ENCODE data around the gene GRM2. TPM values are rescaled to one million over a fixed set of nuclear protein-coding genes. Genes with fewer than 3 reads are reported as not detected.

Gene GRM2
- not detected for polyA plus RNA-seq

GRCh38 chr3:51706788-51707731 lies at the start of gene GRM2:
Gene GRM2, plus strand, starts transcription at chr3:51707068. Its CDS starts 1,916 bp downstream, at chr3:51708984.
- Mint-ChIP-seq H3K27ac (peak within 1 kb of the TSS in 1 of 3 donors; percentile 28), H3K27me3 (no peaks in the 10 kb centered on the region), H3K9me3 (no peaks in the 10 kb centered on the region), H3K4me3 (peak within 1 kb of the TSS in 1 of 4 donors; percentile 76), H3K4me1 (peaks cover 0 to 4% (median 0%) of the 10 kb centered on the region in 3 donors), H3K36me3 (peaks cover 2% of the 10 kb centered on the region)

GRCh38 chr3:51657234-51657633 lies 49.6 kb upstream of the GRM2 start:
- Mint-ChIP-seq H3K9me3 (peaks cover 0 to 4% (median 0%) of the 10 kb centered on the region in 3 donors), H3K4me1 (no peaks in the 10 kb centered on the region), H3K27me3 (no peaks in the 10 kb centered on the region), H3K36me3 (peaks cover 14% of the 10 kb centered on the region), H3K4me3 (no peak overlapping the region), H3K27ac (no peak overlapping the region)

GRCh38 chr3:51659942-51660341 lies 46.9 kb upstream of the GRM2 start:
- Mint-ChIP-seq H3K9me3 (no peaks in the 10 kb centered on the region), H3K36me3 (peaks cover 16% of the 10 kb centered on the region), H3K27ac (no peak overlapping the region), H3K4me1 (no peaks in the 10 kb centered on the region), H3K27me3 (no peaks in the 10 kb centered on the region), H3K4me3 (no peak overlapping the region)

GRCh38 chr3:51662456-51662855 lies 44.4 kb upstream of the GRM2 start:
- H3K27me3 Mint-ChIP-seq: no peaks in the 10 kb centered on the region
- H3K4me1 Mint-ChIP-seq: no peaks in the 10 kb centered on the region
- no peaks in the 10 kb centered on the region for H3K9me3 Mint-ChIP-seq
- H3K4me3 Mint-ChIP-seq: no peak overlapping the region
- H3K27ac Mint-ChIP-seq: no peak overlapping the region
- peaks cover 13% of the 10 kb centered on the region for H3K36me3 Mint-ChIP-seq

- Mint-ChIP-seq H3K9me3 (no peaks in the 10 kb centered on the region), H3K36me3 (peaks cover 2% of the 10 kb centered on the region), H3K4me1 (peaks cover 22 to 28% (median 25%) of the 10 kb centered on the region in 3 donors), H3K4me3 (peak overlapping the region in 2 of 4 donors; percentile 67 to 85), H3K27ac (peak overlapping the region in 1 of 3 donors; percentile 91), H3K27me3 (no peaks in the 10 kb centered on the region)
Measured at GRCh38 chr3:51668756-51669155, 38.1 kb upstream of the GRM2 start.

- peaks cover 22 to 31% (median 25%) of the 10 kb centered on the region in 3 donors for H3K4me1 Mint-ChIP-seq
- peak overlapping the region; percentile 67 to 93 (median 78) for H3K4me3 Mint-ChIP-seq
- peaks cover 2% of the 10 kb centered on the region for H3K36me3 Mint-ChIP-seq
- H3K9me3 Mint-ChIP-seq: no peaks in the 10 kb centered on the region
- peak overlapping the region; percentile 65 to 91 (median 89) for H3K27ac Mint-ChIP-seq
- H3K27me3 Mint-ChIP-seq: no peaks in the 10 kb centered on the region
Measured at GRCh38 chr3:51669241-51670052, 37.4 kb upstream of the GRM2 start.

- peaks cover 27 to 36% (median 28%) of the 10 kb centered on the region in 3 donors for H3K4me1 Mint-ChIP-seq
- H3K9me3 Mint-ChIP-seq: no peaks in the 10 kb centered on the region
- H3K27ac Mint-ChIP-seq: peak overlapping the region; percentile 90 to 94 (median 91)
- no peaks in the 10 kb centered on the region for H3K27me3 Mint-ChIP-seq
- peaks cover 2% of the 10 kb centered on the region for H3K36me3 Mint-ChIP-seq
- peak overlapping the region; percentile 85 to 93 (median 90) for H3K4me3 Mint-ChIP-seq
Measured at GRCh38 chr3:51670053-51670822, 36.6 kb upstream of the GRM2 start.

- H3K4me1 Mint-ChIP-seq: peaks cover 32 to 44% (median 35%) of the 10 kb centered on the region in 3 donors
- peaks cover 2% of the 10 kb centered on the region for H3K36me3 Mint-ChIP-seq
- peak within 1 kb of the TSS; percentile 91 to 94 (median 94) for H3K27ac Mint-ChIP-seq
- H3K9me3 Mint-ChIP-seq: no peaks in the 10 kb centered on the region
- no peaks in the 10 kb centered on the region for H3K27me3 Mint-ChIP-seq
- peak within 1 kb of the TSS; percentile 85 to 95 (median 92) for H3K4me3 Mint-ChIP-seq
Measured at GRCh38 chr3:51670823-51671733, 35.8 kb upstream of the GRM2 start, which contains the start of gene TEX264. Gene TEX264, plus strand, starts transcription at chr3:51671252. Its CDS starts 3,053 bp downstream, at chr3:51674305.

- H3K9me3 Mint-ChIP-seq: no peaks in the 10 kb centered on the region
- H3K4me1 Mint-ChIP-seq: peaks cover 33 to 48% (median 35%) of the 10 kb centered on the region in 3 donors
- peaks cover 2% of the 10 kb centered on the region for H3K36me3 Mint-ChIP-seq
- H3K4me3 Mint-ChIP-seq: peak overlapping the region; percentile 85 to 95 (median 92)
- H3K27me3 Mint-ChIP-seq: no peaks in the 10 kb centered on the region
- H3K27ac Mint-ChIP-seq: peak overlapping the region; percentile 91 to 94 (median 94)
Measured at GRCh38 chr3:51671734-51672475, 35.0 kb upstream of the GRM2 start.

GRCh38 chr3:51673181-51673801 lies 33.6 kb upstream of the GRM2 start:
- Mint-ChIP-seq H3K4me3 (peak overlapping the region in 2 of 4 donors; percentile 9 to 85), H3K9me3 (no peaks in the 10 kb centered on the region), H3K27me3 (no peaks in the 10 kb centered on the region), H3K36me3 (no peaks in the 10 kb centered on the region), H3K27ac (peak overlapping the region in 1 of 3 donors; percentile 91), H3K4me1 (peaks cover 33 to 52% (median 35%) of the 10 kb centered on the region in 3 donors)

- no peaks in the 10 kb centered on the region for H3K9me3 Mint-ChIP-seq
- no peaks in the 10 kb centered on the region for H3K36me3 Mint-ChIP-seq
- no peaks in the 10 kb centered on the region for H3K27me3 Mint-ChIP-seq
- peaks cover 35 to 54% (median 39%) of the 10 kb centered on the region in 3 donors for H3K4me1 Mint-ChIP-seq
- H3K4me3 Mint-ChIP-seq: peak overlapping the region in 2 of 4 donors; percentile 4 to 85
- H3K27ac Mint-ChIP-seq: peak overlapping the region; percentile 23 to 91 (median 29)
Measured at GRCh38 chr3:51673802-51674654, 32.8 kb upstream of the GRM2 start.

- H3K36me3 Mint-ChIP-seq: no peaks in the 10 kb centered on the region
- H3K27me3 Mint-ChIP-seq: no peaks in the 10 kb centered on the region
- no peaks in the 10 kb centered on the region for H3K9me3 Mint-ChIP-seq
- peak overlapping the region in 1 of 4 donors; percentile 34 for H3K4me3 Mint-ChIP-seq
- H3K4me1 Mint-ChIP-seq: peaks cover 32 to 55% (median 37%) of the 10 kb centered on the region in 3 donors
- peak overlapping the region; percentile 29 to 81 (median 76) for H3K27ac Mint-ChIP-seq
Measured at GRCh38 chr3:51675201-51675611, 31.7 kb upstream of the GRM2 start.
